IMR-90 (cell line): ENCODE data around the gene KCNJ18.
"Not testable (repeated sequence)": the region's sequence is repeated elsewhere in the genome, so short reads cannot be mapped to it uniquely, and the experiment has no call there.

Experiments used
- BHLHE40 ChIP-seq: fragments of 150-350 bp; IDR thresholded peaks from 2 replicates; pipeline ENCODE4 v1.6.1; 2016; ENCODE audit warnings: mild to moderate bottlenecking, low read depth, low read length
- CEBPB ChIP-seq: IDR thresholded peaks from 2 replicates; pipeline ENCODE4 v1.6.1; 2012; ENCODE audit warnings: low read depth, low read length, improper control_type of control experiment
- FOS ChIP-seq: fragments of 150-350 bp; IDR thresholded peaks from 2 replicates; pipeline ENCODE4 v1.6.1; 2016; ENCODE audit warnings: low read depth, low read length
- MAFK ChIP-seq: IDR thresholded peaks from 2 replicates; pipeline ENCODE4 v1.6.1; 2012; ENCODE audit warnings: low read depth, low read length, improper control_type of control experiment
- MAZ ChIP-seq: IDR thresholded peaks from 2 replicates; pipeline ENCODE4 v1.6.1; 2012; ENCODE audit warnings: low read depth, mild to moderate bottlenecking, low read length, improper control_type of control experiment, moderate library complexity, borderline replicate concordance
- NFE2L2 ChIP-seq: fragments of 150-350 bp; IDR thresholded peaks from 2 replicates; pipeline ENCODE4 v1.6.1; 2016; ENCODE audit warnings: low read depth, mild to moderate bottlenecking, low read length
- POLR2A ChIP-seq: IDR thresholded peaks from 2 replicates; pipeline ENCODE4 v1.6.1; 2012; ENCODE audit warnings: mild to moderate bottlenecking, low read depth, low read length
- RAD21 ChIP-seq: IDR thresholded peaks from 2 replicates; pipeline ENCODE4 v1.6.1; 2012; ENCODE audit warnings: low read length, improper control_type of control experiment
- RCOR1 ChIP-seq: IDR thresholded peaks from 2 replicates; pipeline ENCODE4 v1.6.1; 2012; ENCODE audit warnings: mild to moderate bottlenecking, low read length, improper control_type of control experiment; ENCODE audit not compliant: insufficient replicate concordance
- RFX5 ChIP-seq: IDR thresholded peaks from 2 replicates; pipeline ENCODE4 v1.8.0; 2012; ENCODE audit warnings: low read depth, mild to moderate bottlenecking, low read length, moderate library complexity
- SMC3 ChIP-seq: fragments of 150-350 bp; IDR thresholded peaks from 2 replicates; pipeline ENCODE4 v1.6.1; 2016; ENCODE audit warnings: low read depth, mild to moderate bottlenecking, antibody characterized with exemption, low read length, moderate library complexity
- TF ChIP-seq, protein P1 (sequence below): conservative IDR thresholded peaks from 2 replicates; pipeline ENCODE4 v1.5.1; 2012; ENCODE audit warnings: mild to moderate bottlenecking, low read depth, low read length, improper control_type of control experiment
- TF ChIP-seq, protein P2 (sequence below): fragments of 150-350 bp; IDR thresholded peaks from 2 replicates; pipeline ENCODE4 v1.6.1; 2017; ENCODE audit warnings: mild to moderate bottlenecking, antibody characterized with exemption, low read length, low read depth
- TF ChIP-seq, protein P3 (sequence below): fragments of 150-350 bp; IDR thresholded peaks from 2 replicates; pipeline ENCODE4 v1.6.1; 2016; ENCODE audit warnings: low read depth, mild to moderate bottlenecking, low read length, moderate library complexity, borderline replicate concordance

DNA sequence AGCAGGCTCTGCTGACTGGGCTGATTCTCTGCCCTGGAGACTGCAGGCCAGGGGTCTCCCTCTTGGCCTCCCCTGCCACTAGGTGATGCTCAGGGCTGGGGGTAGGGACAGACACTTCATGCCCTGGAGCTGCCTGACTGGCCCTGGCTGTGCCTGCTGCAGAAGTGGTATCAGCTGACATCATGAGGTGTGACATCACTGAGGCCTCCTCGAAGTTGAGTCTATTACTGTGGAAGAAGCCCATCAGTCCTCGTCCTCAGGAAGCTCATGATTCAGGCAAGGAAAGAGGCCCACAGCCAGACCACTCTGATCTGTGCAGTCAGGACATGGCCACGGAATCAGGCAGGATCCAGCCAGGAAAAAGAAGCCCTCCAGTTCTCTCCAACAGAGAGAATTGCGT is 45.9 kb downstream of the KCNJ18 start:
- TF ChIP-seq, protein P1, sequence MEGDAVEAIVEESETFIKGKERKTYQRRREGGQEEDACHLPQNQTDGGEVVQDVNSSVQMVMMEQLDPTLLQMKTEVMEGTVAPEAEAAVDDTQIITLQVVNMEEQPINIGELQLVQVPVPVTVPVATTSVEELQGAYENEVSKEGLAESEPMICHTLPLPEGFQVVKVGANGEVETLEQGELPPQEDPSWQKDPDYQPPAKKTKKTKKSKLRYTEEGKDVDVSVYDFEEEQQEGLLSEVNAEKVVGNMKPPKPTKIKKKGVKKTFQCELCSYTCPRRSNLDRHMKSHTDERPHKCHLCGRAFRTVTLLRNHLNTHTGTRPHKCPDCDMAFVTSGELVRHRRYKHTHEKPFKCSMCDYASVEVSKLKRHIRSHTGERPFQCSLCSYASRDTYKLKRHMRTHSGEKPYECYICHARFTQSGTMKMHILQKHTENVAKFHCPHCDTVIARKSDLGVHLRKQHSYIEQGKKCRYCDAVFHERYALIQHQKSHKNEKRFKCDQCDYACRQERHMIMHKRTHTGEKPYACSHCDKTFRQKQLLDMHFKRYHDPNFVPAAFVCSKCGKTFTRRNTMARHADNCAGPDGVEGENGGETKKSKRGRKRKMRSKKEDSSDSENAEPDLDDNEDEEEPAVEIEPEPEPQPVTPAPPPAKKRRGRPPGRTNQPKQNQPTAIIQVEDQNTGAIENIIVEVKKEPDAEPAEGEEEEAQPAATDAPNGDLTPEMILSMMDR: not testable (repeated sequence)
- TF ChIP-seq, protein P2, sequence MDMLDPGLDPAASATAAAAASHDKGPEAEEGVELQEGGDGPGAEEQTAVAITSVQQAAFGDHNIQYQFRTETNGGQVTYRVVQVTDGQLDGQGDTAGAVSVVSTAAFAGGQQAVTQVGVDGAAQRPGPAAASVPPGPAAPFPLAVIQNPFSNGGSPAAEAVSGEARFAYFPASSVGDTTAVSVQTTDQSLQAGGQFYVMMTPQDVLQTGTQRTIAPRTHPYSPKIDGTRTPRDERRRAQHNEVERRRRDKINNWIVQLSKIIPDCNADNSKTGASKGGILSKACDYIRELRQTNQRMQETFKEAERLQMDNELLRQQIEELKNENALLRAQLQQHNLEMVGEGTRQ: not testable (repeated sequence)
- TF ChIP-seq CEBPB, BHLHE40, POLR2A, RAD21, RFX5, FOS, MAZ, NFE2L2, SMC3, RCOR1, MAFK: not testable (repeated sequence)
- TF ChIP-seq, protein P3, sequence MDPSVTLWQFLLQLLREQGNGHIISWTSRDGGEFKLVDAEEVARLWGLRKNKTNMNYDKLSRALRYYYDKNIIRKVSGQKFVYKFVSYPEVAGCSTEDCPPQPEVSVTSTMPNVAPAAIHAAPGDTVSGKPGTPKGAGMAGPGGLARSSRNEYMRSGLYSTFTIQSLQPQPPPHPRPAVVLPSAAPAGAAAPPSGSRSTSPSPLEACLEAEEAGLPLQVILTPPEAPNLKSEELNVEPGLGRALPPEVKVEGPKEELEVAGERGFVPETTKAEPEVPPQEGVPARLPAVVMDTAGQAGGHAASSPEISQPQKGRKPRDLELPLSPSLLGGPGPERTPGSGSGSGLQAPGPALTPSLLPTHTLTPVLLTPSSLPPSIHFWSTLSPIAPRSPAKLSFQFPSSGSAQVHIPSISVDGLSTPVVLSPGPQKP: not testable (repeated sequence)
